ENCODE data around the gene PHF2.
"Not testable (repeated sequence)": the region's sequence is repeated elsewhere in the genome, so short reads cannot be mapped to it uniquely, and the experiment has no call there.

PHF2 gene

DNA sequence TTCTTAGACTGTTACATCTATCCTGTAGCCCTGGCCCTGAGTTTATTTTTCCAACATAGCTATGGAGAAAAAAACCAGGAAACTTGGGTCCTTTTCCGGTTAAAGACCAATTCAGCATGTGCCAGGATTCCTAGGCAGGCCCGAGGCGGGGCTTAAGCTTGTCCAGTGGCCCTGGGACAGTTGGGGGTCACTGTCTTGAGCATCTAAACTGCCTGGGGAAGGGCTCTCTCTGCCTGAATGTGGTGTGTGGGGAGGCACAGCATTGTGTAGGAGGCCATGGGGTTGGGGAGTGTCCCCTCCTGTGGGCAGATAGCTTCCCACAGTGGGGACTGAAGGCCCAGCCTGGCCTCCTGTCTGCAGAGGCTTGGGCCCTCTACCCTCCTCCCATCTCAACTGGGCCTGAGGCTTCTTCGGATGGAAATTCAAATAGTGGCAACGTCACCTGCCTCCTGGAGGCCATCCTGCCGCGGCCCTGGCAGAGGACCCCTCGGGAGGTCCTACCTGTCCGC lies 88.8 kb downstream of the PHF2 start:
- DNase-seq (ENCODE audit: insufficient read length, low spot score) (no peak), FAIRE-seq (no peak)
- TF ChIP-seq, protein P1, sequence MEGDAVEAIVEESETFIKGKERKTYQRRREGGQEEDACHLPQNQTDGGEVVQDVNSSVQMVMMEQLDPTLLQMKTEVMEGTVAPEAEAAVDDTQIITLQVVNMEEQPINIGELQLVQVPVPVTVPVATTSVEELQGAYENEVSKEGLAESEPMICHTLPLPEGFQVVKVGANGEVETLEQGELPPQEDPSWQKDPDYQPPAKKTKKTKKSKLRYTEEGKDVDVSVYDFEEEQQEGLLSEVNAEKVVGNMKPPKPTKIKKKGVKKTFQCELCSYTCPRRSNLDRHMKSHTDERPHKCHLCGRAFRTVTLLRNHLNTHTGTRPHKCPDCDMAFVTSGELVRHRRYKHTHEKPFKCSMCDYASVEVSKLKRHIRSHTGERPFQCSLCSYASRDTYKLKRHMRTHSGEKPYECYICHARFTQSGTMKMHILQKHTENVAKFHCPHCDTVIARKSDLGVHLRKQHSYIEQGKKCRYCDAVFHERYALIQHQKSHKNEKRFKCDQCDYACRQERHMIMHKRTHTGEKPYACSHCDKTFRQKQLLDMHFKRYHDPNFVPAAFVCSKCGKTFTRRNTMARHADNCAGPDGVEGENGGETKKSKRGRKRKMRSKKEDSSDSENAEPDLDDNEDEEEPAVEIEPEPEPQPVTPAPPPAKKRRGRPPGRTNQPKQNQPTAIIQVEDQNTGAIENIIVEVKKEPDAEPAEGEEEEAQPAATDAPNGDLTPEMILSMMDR (IDR thresholded peaks at IDR 0.05; ENCODE audit: insufficient read depth, missing control alignments), result no peak

DNA sequence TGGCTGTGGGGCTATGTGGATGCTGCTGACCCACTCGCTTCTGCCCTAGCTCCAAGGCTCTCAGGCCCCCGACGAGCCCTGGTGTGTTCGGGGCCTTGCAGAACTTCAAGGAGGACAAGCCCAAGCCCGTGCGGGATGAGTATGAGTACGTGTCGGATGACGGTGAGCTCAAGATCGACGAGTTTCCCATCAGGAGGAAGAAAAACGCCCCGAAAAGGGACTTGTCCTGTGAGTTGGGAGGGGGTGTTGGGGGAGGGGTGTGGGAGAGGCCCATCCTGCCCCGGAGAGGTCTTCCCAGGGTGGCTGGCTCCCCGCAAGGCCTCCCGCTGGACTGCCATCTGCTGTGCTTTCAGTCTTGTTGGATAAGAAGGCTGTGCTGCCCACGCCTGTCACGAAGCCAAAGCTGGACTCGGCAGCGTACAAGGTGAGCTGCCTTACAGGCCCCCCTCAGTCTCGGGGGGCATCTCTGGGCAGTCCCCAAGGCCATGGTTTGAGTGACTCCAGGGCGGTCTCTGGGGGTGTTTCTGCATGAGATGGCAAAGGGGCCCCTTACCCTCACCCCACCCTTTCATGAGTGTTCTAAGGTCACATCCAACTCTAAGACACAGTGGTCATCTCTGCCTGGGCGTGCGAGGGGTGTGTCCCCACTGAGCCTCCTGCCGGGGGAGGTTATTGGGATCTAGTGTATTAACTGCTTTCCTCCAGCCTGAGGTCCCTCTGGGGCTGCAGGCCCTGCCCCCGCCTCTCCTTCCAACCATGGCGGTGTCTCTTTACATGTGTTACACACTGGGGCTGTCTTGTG lies 89.5 kb downstream of the PHF2 start:
- TF ChIP-seq, protein P1 (IDR thresholded peaks at IDR 0.05; ENCODE audit: insufficient read depth, missing control alignments), result no peak
- FAIRE-seq, result no peak
- DNase-seq (ENCODE audit: insufficient read length, low spot score), result no peak

DNA sequence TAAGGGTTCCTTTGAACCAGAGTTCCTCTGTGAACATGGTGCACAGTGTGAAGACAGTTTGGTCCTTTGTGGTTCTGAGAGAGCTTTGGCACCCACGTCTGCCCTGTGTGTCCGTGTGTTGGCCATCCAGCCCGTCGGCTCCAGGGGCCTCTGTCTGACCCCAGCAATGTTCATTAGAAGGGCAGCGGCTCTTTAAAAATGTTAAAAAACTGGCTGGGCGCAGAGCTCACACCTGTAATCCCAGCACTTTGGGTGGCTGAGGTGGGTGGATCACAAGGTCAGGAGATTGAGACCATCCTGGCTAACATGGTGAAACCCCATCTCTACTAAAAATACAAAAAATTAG lies 90.0 kb downstream of the PHF2 start:
- not testable (repeated sequence) for FAIRE-seq; DNase-seq (ENCODE audit: insufficient read length, low spot score)

DNA sequence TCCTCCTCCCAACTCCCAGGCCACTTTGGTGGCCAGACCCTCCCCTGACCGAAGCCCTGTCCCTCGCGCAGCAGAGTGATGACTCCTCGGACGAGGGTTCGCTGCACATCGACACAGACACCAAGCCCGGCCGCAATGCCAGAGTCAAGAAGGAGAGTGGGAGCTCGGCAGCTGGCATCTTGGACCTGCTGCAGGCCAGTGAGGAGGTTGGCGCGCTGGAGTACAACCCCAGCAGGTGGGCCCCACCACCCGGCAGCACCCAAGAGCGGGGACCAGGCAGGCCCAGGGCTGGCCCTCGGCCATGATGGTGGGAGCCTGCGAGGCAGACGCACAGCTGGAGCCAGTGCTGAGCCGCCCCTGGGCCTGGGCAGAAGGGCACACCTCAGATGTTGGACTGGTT lies 90.6 kb downstream of the PHF2 start:
- TF ChIP-seq, protein P1 (IDR thresholded peaks at IDR 0.05; ENCODE audit: insufficient read depth, missing control alignments), result no peak
- DNase-seq (ENCODE audit: insufficient read length, low spot score) (no peak), FAIRE-seq (no peak)

DNA sequence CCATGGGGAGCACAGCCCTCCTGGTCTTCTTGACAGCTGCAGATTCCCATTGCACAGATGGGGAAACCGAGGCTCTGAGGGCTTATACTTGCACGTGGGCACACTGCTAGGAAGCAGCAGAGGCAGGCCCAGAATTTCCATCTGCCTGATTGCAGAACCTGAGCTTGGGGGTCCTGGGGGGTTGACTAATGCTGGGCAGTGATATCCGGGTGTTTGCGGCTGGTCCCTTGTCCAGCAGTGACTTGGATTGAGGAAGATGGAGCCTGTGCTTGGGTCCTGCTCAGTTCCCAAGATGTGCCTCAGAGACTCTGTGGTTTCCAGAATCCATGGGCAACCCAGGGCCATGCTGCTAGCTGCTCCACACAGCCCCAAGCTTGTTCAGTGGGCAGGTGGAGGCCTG lies 91.2 kb downstream of the PHF2 start:
- TF ChIP-seq, protein P1 (IDR thresholded peaks at IDR 0.05; ENCODE audit: insufficient read depth, missing control alignments), result no peak
- FAIRE-seq, result no peak
- no peak for DNase-seq (ENCODE audit: insufficient read length, low spot score)

DNA sequence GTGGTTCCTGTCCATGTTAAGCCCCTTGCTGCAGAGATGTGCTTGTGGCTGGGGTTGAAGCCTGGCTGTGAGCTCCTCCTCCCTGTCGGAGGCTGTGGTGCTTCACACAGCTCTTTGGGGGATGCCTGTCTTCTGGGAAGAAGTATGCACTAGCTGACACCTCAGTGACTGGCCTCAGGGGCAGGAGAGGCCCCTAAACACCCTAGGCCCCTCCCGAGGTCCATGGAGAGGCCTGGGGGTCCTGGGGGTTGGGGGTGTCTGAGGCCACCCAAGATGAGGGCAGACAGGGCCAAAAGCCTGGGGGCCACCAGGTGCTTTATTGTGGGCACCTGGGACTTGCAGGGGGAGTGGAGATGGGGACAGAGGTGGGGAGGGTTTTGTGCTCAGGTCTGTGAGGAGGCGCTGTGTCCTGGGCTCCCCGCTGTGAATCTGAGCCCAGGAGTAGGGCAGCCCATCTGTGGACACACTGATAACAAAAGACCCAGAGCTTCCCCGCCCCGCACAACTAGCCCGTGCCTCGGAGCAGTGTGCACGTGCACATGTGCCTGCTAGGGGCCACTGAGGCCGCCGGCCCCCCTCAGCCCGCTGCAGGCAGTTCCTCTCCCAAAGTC lies 92.0 kb downstream of the PHF2 start:
- TF ChIP-seq, protein P1 (IDR thresholded peaks at IDR 0.05; ENCODE audit: insufficient read depth, missing control alignments), result no peak
- DNase-seq (ENCODE audit: insufficient read length, low spot score), result no peak
- no peak for FAIRE-seq

DNA sequence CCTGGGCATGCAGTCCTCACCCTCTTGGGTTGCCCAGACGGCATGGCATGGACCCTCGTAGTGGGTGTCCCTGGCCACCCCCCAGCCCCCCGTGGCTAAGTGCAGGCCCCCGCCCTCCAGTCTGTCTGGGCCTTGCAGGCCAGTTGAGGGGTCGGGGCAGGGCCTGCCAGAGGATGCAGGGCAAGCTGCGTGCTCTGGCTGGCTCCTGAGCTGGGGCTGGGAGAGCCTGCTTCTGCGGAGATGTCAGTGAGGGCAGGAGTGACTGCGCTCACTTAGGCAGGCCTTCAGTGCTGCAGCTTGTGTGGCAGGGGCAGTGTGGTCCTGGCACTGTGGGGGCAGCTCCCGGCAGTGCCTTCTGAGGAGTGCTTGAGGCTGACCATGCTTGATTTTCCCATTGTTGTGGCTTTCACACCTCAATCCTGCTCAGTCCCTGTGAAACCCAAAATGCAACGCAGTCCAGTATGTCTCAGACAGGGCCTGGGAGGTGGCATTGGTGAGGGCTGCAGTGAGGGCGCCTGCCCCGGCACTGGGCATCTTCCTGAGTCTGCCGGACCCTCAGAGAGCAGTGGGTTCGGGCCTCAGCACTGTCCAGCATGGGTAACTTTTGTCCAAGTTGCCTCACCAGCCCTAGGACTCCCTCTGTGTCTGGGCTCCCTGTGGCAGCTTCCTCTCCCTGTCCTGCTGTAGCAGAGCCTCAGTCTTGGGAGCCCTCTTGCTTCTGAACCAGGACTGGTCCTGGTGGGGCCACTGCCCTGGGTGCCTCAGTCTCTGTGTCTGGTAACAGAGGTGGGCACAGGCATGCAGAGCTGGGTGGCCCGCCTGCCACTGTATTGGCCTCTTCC lies 93.0 kb downstream of the PHF2 start:
- DNase-seq (ENCODE audit: insufficient read length, low spot score), result no peak
- TF ChIP-seq, protein P1 (IDR thresholded peaks at IDR 0.05; ENCODE audit: insufficient read depth, missing control alignments), result no peak
- no peak for FAIRE-seq

All from D721Med (cell line).